ENCODE results near the gene ANK2. TPM values are rescaled to one million over a fixed set of nuclear protein-coding genes. Genes with fewer than 3 reads are reported as not detected.

ANK2 gene
- total RNA-seq, 1 experiment from 2014 or later = 5.6 TPM

GRCh38 chr4:113328514-113328913 lies 279.1 kb downstream of the ANK2 start (continued):
- no peak for TF ChIP-seq ATF3 (IDR thresholded peaks at IDR 0.05)

- H3K36me3 ChIP-seq (ENCODE audit: control insufficient read depth in 1 of 2, insufficient read depth in 2 of 2, low read length in 2 of 2) = no peaks in the 10 kb centered on the region
- BruUV-seq (replicated peaks) = no TSS peak
- no peaks in the 10 kb centered on the region for H4K20me1 ChIP-seq (ENCODE audit: insufficient read depth)
- H3K27ac ChIP-seq (ENCODE audit: low read depth, low read length) = no peak overlapping the region
- H3K27me3 ChIP-seq (ENCODE audit: insufficient read depth, low read length) = no peaks in the 10 kb centered on the region
- ATAC-seq (no peak), DNase-seq (ENCODE audit: low read depth, low spot score) (no peak)
- intact Hi-C loops (cut with micrococcal nuclease) = no loop called here
- no peaks in the 10 kb centered on the region for H3K9me2 ChIP-seq (ENCODE audit: insufficient read depth)
- H3K4me2 ChIP-seq (ENCODE audit: low read length) = no peak overlapping the region
- ChIA-PET POLR2A (no interaction called here), RAD21 (ENCODE audit: low non-redundant PET in 1 of 2, low total read pairs in 2 of 2, uncharacterized antibody in 2 of 2, unreplicated experiment in 2 of 2) (no interaction called here), CTCF (interaction anchor here (0.7 kb wide), 1 partner anchor 1586 kb away, joined by 3 read pairs; no protein-coding TSS in a partner anchor)
- no peaks in the 10 kb centered on the region for H3K79me2 ChIP-seq (ENCODE audit: insufficient read depth, low read length)
- H3K4me1 ChIP-seq (ENCODE audit: control insufficient read depth in 1 of 2, insufficient read depth in 2 of 2, low read length in 2 of 2) = peaks cover 0 to 7% of the 10 kb centered on the region in 2 experiments; a peak in 2 of 4 replicates
- no peak overlapping the region for H3K9ac ChIP-seq (ENCODE audit: low read length)
- H3K9me3 ChIP-seq (ENCODE audit: control insufficient read depth in 1 of 2, insufficient read depth in 1 of 2, low read depth in 1 of 2, low read length in 2 of 2) = no peaks in the 10 kb centered on the region
- no peak overlapping the region for H3K4me3 ChIP-seq (replicated peaks in 1 of 2; ENCODE audit: low read depth in 1 of 2, low read length in 2 of 2)
- no peak for TF ChIP-seq EGR1 (IDR thresholded peaks at IDR 0.05; ENCODE audit: low read depth)
- no peak for TF ChIP-seq ZBTB33 (IDR thresholded peaks at IDR 0.05; ENCODE audit: extremely low read depth, insufficient replicate concordance, low read length)
- TF ChIP-seq SP1 (IDR thresholded peaks at IDR 0.05; ENCODE audit: low read depth) = no peak
- no peak for TF ChIP-seq RAD21 (IDR thresholded peaks at IDR 0.05; ENCODE audit: low read depth)
- no peak for TF ChIP-seq POLR2A (IDR thresholded peaks at IDR 0.05; ENCODE audit: borderline replicate concordance, extremely low read depth, insufficient read depth, insufficient read length)
- no peak for TF ChIP-seq REST (IDR thresholded peaks at IDR 0.05; ENCODE audit: low read depth)
- TF ChIP-seq ATF3 (IDR thresholded peaks at IDR 0.05) = no peak
- TF ChIP-seq CTCF (IDR thresholded peaks at IDR 0.05 in 2 of 3, conservative IDR thresholded peaks at IDR 0.05 in 1 of 3; ENCODE audit: borderline replicate concordance in 1 of 3, insufficient read depth in 1 of 3, low read depth in 2 of 3, low read length in 2 of 3) = no peak
- no peak for TF ChIP-seq POLR2AphosphoS5 (IDR thresholded peaks at IDR 0.05; ENCODE audit: low read depth, low read length)
- no peak for TF ChIP-seq YY1 (IDR thresholded peaks at IDR 0.05; ENCODE audit: extremely low read depth, insufficient replicate concordance, low read depth, low read length)
- H2AFZ ChIP-seq (ENCODE audit: low read depth, low read length, poor library complexity, severe bottlenecking) = no peak overlapping the region
Measured at GRCh38 chr4:113330200-113330599, 280.7 kb downstream of the ANK2 start.
